Heart right ventricle (tissue), 16 donors: ENCODE data around the gene GADD45B. TPM values are rescaled to one million over a fixed set of nuclear protein-coding genes. Genes with fewer than 3 reads are reported as not detected.

Experiments used
- ATAC-seq, 8 donors: fragments of 200-7000 bp; cut with Tn5 transposase; one replicate each; pipeline ENCODE4 v1.9.1; 2020; ENCODE audit warnings: mild to moderate bottlenecking in 8 of 8, moderate library complexity in 8 of 8, moderate number of reproducible peaks in 1 of 8
- DNase-seq, 2 donors: peaks; one replicate each; pipeline ENCODE4 v3.0.0-alpha.2; 2020
- H3K27ac ChIP-seq, 10 donors: fragments of 200-600 bp; sonication (generic) in 2 of 10; one replicate each; pipeline versions ENCODE4 v1.5.0 to v1.8.0; 2020 to 2022; ENCODE audit warnings: mild to moderate bottlenecking in 3 of 10
- H3K27me3 ChIP-seq, 7 donors: fragments of 200-600 bp; one replicate each; pipeline ENCODE4 v1.8.0; 2021 to 2022; ENCODE audit warnings: mild to moderate bottlenecking in 2 of 7
- H3K36me3 ChIP-seq, 9 donors: fragments of 200-600 bp; sonication (generic) in 1 of 9; one replicate each; pipeline versions ENCODE4 v1.5.0 to v1.8.0; 2020 to 2022; ENCODE audit warnings: mild to moderate bottlenecking in 2 of 9
- H3K4me1 ChIP-seq, 9 donors: fragments of 200-600 bp; sonication (generic) in 1 of 9; one replicate each; pipeline versions ENCODE4 v1.5.0 to v1.8.0; 2020 to 2022; ENCODE audit warnings: mild to moderate bottlenecking in 4 of 9
- H3K4me3 ChIP-seq, 10 donors: fragments of 200-600 bp; sonication (generic) in 2 of 10; one replicate each; pipeline versions ENCODE4 v1.5.0 to v1.8.0; 2020 to 2022; ENCODE audit warnings: mild to moderate bottlenecking in 7 of 10, moderate library complexity in 2 of 10
- H3K9me3 ChIP-seq, 11 donors: fragments of 200-600 bp in 10 of 11; sonication (generic) in 2 of 11; one replicate each; pipeline versions ENCODE4 v1.5.0 to v1.8.0; 2013 to 2022; ENCODE audit warnings: mild to moderate bottlenecking in 2 of 11, control low read depth in 1 of 11, moderate library complexity in 1 of 11
- WGBS, 2 donors: extraction: QIAGEN DNeasy Blood & Tissue Kit; methylation state at CpG; one replicate each; pipeline ENCODE4 v1.1.7; 2013; ENCODE audit warnings: inconsistent platforms in 1 of 2; 5-methylcytosine and 5-hydroxymethylcytosine counted together
- intact Hi-C, 10 donors: fragments of 100-400 bp; cut with DNase I; formaldehyde crosslinking; loops; one replicate each; pipeline versions ENCODE4 v1.11.1 to v1.14.2; 2022
- polyA plus RNA-seq, 2 donors: library from polyadenylated mRNA; stranded (reverse); fragments of 200-250 nt; gene quantifications; one replicate each; pipeline ENCODE4 v1.2.3, GENCODE V29; 2013
- total RNA-seq, 10 donors: library from RNA; stranded (reverse); fragmentation: NEBNext Ultra II Directional in 3 of 10; extraction: Animal tissue kit (Norgen Biotek cat#: 25700) in 3 of 10; gene quantifications; one replicate each; pipeline versions ENCODE4 v1.2.1 to v1.2.4, GENCODE V29; 2021 to 2023
- TF ChIP-seq, protein P1 (sequence below), 9 donors: fragments of 200-600 bp; sonication (generic) in 2 of 9; IDR thresholded peaks; one replicate each; pipeline versions ENCODE4 v1.5.0 to v1.8.0; 2021 to 2022; ENCODE audit warnings: antibody characterized with exemption in 9 of 9, mild to moderate bottlenecking in 5 of 9, moderate library complexity in 1 of 9
- donor health status: Arrhythmogenic right ventricular cardiomyopathy.
- donor health status: ischemic (EF 13 %, LVEDD 7.1; RV severe dilation, severe dysfunction).
- donor health status: healthy with polysubstance abuse.
- donor health status: DM: no; HTN: yes; CAD: no.
- donor health status: DM: no; HTN: no; CAD: no.
- donor health status: ischemic (EF 25% LVEDD 6.9; RV normal size, moderate dysfunction).
- donor health status: ischemic (EF 25% LVEDD 5.7; RV mildly dilated, moderate dysfunction).
- donor health status: healthy.
- donor health status: DM: yes; HTN: yes; CAD: no.
- donor health status: Ischemic cardiomyopathy.
- donor health status: ischemic (EF 35%, LVEDD 5.7; RV mildly dilated, moderate dysfunction).
- donor health status: nonischemic (EF 11% LVEDD 7.7; RV severe dilation, severe dysfunction).
- donor health status: DM: yes; HTN: yes; CAD: no.
- donor health status: PGD.
- donor health status: ischemic (EF 29% LVEDD 5.4; RV normal size, mild dysfunction).
- donor health status: nonischemic (EF 23%, LVEDD 6.1; RV moderate dilation, normal function).

The GADD45B gene
- total and polyA plus RNA-seq, 12 donors = 19.6 to 297 (median 37.8) TPM

DNA sequence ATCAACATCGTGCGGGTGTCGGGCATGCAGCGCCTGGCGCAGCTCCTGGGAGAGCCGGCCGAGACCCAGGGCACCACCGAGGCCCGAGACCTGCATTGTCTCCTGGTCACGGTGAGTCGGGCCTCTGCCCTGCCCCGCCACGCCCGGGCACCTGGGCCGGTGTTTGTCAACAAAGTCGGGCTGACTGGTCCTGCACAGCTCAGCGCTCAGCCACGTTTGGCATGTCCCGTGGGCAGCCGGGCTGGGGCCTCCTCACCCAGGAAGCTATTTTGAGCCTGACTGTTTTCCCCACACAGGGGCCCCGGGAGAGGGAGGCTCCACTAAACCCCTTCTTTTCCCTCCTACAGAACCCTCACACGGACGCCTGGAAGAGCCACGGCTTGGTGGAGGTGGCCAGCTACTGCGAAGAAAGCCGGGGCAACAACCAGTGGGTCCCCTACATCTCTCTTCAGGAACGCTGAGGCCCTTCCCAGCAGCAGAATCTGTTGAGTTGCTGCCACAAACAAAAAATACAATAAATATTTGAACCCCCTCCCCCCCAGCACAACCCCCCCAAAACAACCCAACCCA, 1.3 kb downstream of the GADD45B start:
- H3K4me1 ChIP-seq = peaks cover 9 to 50% (median 37%) of the 10 kb centered on the region in 9 donors
- peaks cover 0 to 7% (median 0%) of the 10 kb centered on the region in 11 donors for H3K9me3 ChIP-seq
- peak overlapping the region; percentile 70 to 98 (median 93) for H3K27ac ChIP-seq
- no peaks in the 10 kb centered on the region for H3K27me3 ChIP-seq
- H3K36me3 ChIP-seq = peaks cover 0 to 15% (median 0%) of the 10 kb centered on the region in 9 donors
- WGBS, 2 donors = 10% methylated on average over 27 of the region's 27 CpGs
- H3K4me3 ChIP-seq = peak overlapping the region; percentile 73 to 99 (median 87)
- DNase-seq = peak; percentile 57 to 61
- TF ChIP-seq, protein P1, sequence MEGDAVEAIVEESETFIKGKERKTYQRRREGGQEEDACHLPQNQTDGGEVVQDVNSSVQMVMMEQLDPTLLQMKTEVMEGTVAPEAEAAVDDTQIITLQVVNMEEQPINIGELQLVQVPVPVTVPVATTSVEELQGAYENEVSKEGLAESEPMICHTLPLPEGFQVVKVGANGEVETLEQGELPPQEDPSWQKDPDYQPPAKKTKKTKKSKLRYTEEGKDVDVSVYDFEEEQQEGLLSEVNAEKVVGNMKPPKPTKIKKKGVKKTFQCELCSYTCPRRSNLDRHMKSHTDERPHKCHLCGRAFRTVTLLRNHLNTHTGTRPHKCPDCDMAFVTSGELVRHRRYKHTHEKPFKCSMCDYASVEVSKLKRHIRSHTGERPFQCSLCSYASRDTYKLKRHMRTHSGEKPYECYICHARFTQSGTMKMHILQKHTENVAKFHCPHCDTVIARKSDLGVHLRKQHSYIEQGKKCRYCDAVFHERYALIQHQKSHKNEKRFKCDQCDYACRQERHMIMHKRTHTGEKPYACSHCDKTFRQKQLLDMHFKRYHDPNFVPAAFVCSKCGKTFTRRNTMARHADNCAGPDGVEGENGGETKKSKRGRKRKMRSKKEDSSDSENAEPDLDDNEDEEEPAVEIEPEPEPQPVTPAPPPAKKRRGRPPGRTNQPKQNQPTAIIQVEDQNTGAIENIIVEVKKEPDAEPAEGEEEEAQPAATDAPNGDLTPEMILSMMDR (IDR thresholded peaks at IDR 0.05) = no peak
- intact Hi-C loops = loop anchor here (1.0 to 10.0 kb wide), 6 partner anchors 65 to 138 kb away; no protein-coding TSS in a partner anchor
- peak in 6 of 8 donors; percentile 3 to 40 (median 11) for ATAC-seq

GRCh38 chr19:2477732-2478191, 1.8 kb downstream of the GADD45B start:
- no peaks in the 10 kb centered on the region for H3K27me3 ChIP-seq
- peak in 2 of 8 donors; percentile 8 to 10 for ATAC-seq
- peaks cover 0 to 13% (median 0%) of the 10 kb centered on the region in 11 donors for H3K9me3 ChIP-seq
- peak overlapping the region; percentile 70 to 98 (median 93) for H3K27ac ChIP-seq
- intact Hi-C loops = loop anchor here (1.0 to 10.0 kb wide), 7 partner anchors 17 to 137 kb away; no protein-coding TSS in a partner anchor
- peak in 1 of 2 donors; percentile 49 for DNase-seq
- H3K36me3 ChIP-seq = peaks cover 0 to 15% (median 0%) of the 10 kb centered on the region in 9 donors
- TF ChIP-seq, protein P1 (IDR thresholded peaks at IDR 0.05) = no peak
- peak overlapping the region; percentile 73 to 99 (median 87) for H3K4me3 ChIP-seq
- H3K4me1 ChIP-seq = peaks cover 9 to 50% (median 37%) of the 10 kb centered on the region in 9 donors
- whole genome bisulfite sequencing, 2 donors = 18 to 29% methylated on average over 20 to 21 of the region's 21 CpGs

DNA sequence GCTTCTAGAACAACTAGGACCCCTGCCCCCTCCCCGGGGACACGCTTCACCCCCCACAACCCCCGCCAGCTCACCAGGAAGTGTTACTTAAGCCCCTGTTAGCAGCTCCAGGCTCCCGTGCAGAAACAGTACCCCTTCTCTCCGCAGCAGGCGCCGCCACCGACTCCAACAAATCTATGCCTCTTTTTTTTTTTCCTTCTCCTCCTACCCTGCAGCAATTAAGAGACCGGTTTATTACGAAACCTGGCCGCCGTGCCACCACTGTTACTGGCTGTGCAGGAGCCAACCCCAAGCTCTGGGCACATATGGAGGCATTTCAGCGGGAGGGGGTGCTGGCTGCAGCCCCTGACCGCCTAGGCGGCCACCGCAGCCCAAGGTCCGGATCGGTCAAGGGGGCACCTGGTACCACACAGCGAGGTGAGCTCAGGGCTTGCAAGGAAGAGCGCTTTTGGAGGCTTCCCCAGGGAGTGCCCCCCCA, 2.4 kb downstream of the GADD45B start:
- H3K36me3 ChIP-seq = peaks cover 0 to 15% (median 0%) of the 10 kb centered on the region in 9 donors
- H3K27me3 ChIP-seq = no peaks in the 10 kb centered on the region
- H3K4me3 ChIP-seq = peak overlapping the region; percentile 73 to 99 (median 87)
- peaks cover 0 to 18% (median 5%) of the 10 kb centered on the region in 11 donors for H3K9me3 ChIP-seq
- intact Hi-C loops = loop anchor here in 5 of 10 donors (2.0 to 10.0 kb wide), 4 partner anchors 16 to 136 kb away; no protein-coding TSS in a partner anchor
- TF ChIP-seq, protein P1 (IDR thresholded peaks at IDR 0.05) = peak in 4 of 9 donors; percentile 13 to 34 (median 18)
- 7 to 8% methylated on average over 20 of the region's 20 CpGs for WGBS, 2 donors
- peak; percentile 39 to 53 for DNase-seq
- peak in 6 of 8 donors; percentile 0 to 3 (median 1) for ATAC-seq
- H3K27ac ChIP-seq = peak overlapping the region; percentile 70 to 98 (median 93)
- peaks cover 9 to 50% (median 37%) of the 10 kb centered on the region in 9 donors for H3K4me1 ChIP-seq

- peak overlapping the region; percentile 73 to 99 (median 87) for H3K4me3 ChIP-seq
These were observed 3.0 kb downstream of the GADD45B start for GRCh38 chr19:2478756-2479555.

More at GRCh38 chr19:2478756-2479555, 3.0 kb downstream of the GADD45B start:
- Histone ChIP-seq H3K36me3 (peaks cover 0 to 15% (median 0%) of the 10 kb centered on the region in 9 donors), H3K27me3 (no peaks in the 10 kb centered on the region), H3K4me1 (peaks cover 9 to 50% (median 37%) of the 10 kb centered on the region in 9 donors), H3K27ac (peak overlapping the region; percentile 70 to 98 (median 93)), H3K9me3 (peaks cover 0 to 25% (median 8%) of the 10 kb centered on the region in 11 donors)
- ATAC-seq (peak; percentile 23 to 56 (median 40)), DNase-seq (peak; percentile 84 to 87)
- 10% methylated on average over 38 to 39 of the region's 39 CpGs for WGBS, 2 donors
- TF ChIP-seq, protein P1 (IDR thresholded peaks at IDR 0.05) = no peak
- intact Hi-C loops = loop anchor here in 5 of 10 donors (2.0 to 10.0 kb wide), 4 partner anchors 16 to 136 kb away; no protein-coding TSS in a partner anchor
